ENCODE results near the gene LYPLAL1.

DNA sequence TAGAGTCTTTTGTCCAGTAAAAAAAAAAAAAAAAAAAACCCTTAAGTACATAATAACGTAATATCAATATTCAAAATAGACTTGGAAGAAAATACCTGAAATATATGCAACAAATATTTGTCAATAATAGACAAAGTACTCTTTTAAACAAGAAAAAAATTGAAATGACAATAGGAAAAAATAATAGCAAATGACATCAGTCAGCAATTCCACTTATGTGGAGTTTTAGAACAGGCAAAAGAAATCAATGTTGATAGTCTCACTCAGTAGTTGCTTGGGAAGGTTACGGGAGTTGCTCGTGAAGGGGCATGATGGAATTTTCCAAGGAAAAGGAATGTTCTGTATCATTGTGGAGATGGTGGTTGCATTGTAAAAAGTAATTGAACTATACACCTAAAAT lies 16.9 kb downstream of the LYPLAL1 start:
- TF ChIP-seq, protein P1, sequence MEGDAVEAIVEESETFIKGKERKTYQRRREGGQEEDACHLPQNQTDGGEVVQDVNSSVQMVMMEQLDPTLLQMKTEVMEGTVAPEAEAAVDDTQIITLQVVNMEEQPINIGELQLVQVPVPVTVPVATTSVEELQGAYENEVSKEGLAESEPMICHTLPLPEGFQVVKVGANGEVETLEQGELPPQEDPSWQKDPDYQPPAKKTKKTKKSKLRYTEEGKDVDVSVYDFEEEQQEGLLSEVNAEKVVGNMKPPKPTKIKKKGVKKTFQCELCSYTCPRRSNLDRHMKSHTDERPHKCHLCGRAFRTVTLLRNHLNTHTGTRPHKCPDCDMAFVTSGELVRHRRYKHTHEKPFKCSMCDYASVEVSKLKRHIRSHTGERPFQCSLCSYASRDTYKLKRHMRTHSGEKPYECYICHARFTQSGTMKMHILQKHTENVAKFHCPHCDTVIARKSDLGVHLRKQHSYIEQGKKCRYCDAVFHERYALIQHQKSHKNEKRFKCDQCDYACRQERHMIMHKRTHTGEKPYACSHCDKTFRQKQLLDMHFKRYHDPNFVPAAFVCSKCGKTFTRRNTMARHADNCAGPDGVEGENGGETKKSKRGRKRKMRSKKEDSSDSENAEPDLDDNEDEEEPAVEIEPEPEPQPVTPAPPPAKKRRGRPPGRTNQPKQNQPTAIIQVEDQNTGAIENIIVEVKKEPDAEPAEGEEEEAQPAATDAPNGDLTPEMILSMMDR (IDR thresholded peaks at IDR 0.05; ENCODE audit: low read depth, low read length), result no peak
- TF ChIP-seq EZH2phosphoT487 (IDR thresholded peaks at IDR 0.05; ENCODE audit: low read depth), result no peak

Data from OCI-LY3 (cell line).